GM12875 (cell line): ENCODE results near the gene FREM1.

Experiments
- H3K4me3 ChIP-seq: one replicate; pipeline ENCODE4 v1.5.1; 2011; ENCODE audit warnings: low read depth, low read length, control low read depth
- TF ChIP-seq, protein P1 (sequence below): IDR thresholded peaks from 2 replicates; pipeline ENCODE4 v1.5.1; 2011; ENCODE audit warnings: low read depth, mild to moderate bottlenecking, control low read depth, inconsistent platforms, low read length, moderate library complexity, borderline replicate concordance; ENCODE audit not compliant: insufficient read depth

The FREM1 gene

GRCh38 chr9:14906644-14907359 lies 3.4 kb downstream of the FREM1 start:
- TF ChIP-seq, protein P1, sequence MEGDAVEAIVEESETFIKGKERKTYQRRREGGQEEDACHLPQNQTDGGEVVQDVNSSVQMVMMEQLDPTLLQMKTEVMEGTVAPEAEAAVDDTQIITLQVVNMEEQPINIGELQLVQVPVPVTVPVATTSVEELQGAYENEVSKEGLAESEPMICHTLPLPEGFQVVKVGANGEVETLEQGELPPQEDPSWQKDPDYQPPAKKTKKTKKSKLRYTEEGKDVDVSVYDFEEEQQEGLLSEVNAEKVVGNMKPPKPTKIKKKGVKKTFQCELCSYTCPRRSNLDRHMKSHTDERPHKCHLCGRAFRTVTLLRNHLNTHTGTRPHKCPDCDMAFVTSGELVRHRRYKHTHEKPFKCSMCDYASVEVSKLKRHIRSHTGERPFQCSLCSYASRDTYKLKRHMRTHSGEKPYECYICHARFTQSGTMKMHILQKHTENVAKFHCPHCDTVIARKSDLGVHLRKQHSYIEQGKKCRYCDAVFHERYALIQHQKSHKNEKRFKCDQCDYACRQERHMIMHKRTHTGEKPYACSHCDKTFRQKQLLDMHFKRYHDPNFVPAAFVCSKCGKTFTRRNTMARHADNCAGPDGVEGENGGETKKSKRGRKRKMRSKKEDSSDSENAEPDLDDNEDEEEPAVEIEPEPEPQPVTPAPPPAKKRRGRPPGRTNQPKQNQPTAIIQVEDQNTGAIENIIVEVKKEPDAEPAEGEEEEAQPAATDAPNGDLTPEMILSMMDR = no peak
- no peak overlapping the region for H3K4me3 ChIP-seq

DNA sequence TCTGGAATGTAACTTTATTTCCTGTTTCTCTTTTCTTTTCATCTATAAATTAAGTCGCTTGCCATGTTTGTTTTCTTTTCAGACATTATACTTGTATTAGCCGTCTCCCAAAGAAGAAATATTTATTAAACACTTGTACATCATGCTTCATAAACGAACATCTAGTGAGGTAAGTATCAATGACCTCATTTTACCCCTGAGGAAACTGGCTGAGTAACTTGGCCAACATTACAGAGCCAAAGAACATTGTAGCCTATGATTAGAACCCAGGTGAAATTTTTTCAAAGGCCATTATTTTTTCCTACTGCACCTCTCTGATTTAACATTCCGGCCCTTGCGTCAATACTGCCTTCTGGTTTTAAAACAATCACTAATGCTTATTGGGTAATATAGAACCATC lies 4.2 kb downstream of the FREM1 start:
- no peak overlapping the region for H3K4me3 ChIP-seq
- TF ChIP-seq, protein P1 = no peak

DNA sequence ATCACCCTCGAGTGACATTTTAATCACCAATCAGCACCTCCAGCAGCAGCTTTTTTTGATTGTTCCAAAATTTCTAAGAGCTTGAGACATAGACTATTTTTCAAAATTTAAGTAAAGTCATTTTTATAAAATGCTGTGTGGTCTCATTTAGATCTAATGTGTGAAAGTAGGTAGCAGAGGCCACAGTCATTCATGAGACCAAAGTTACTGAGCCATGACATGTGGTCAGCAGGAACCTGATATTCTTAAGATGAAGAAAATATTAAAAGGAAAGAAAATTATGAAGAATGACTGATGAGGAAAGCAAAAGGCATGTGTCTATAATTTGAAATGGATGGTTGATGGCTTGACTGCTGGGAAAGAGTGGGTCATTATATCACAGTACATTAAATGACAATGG lies 7.2 kb downstream of the FREM1 start:
- TF ChIP-seq, protein P1 = no peak
- H3K4me3 ChIP-seq = no peak overlapping the region

DNA sequence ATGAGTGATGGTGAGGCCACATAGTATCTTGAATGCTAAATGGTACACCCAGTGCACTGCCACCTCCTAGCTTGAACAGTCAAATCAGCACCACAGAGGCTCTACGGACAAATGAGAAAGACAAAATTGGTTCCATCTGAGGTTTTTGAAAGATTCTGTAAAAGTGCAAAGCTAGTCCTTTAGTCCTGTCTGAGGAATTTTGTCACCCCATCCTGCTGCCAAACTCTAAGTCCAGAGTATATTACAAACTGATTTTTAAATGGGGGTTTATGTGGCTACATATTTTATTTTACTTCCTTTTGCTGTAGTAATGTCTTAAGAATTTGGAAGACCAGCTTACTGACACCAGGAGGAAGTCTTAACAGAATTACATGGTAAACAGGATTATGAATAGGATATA lies 7.7 kb downstream of the FREM1 start:
- TF ChIP-seq, protein P1 = no peak
- H3K4me3 ChIP-seq = no peak overlapping the region

- TF ChIP-seq, protein P1 = no peak
- no peak overlapping the region for H3K4me3 ChIP-seq
These were observed 10.4 kb downstream of the FREM1 start for GRCh38 chr9:14899815-14900193.

- TF ChIP-seq, protein P1 = no peak
- H3K4me3 ChIP-seq = no peak overlapping the region
These were observed 11.0 kb downstream of the FREM1 start for GRCh38 chr9:14899042-14899814.

GRCh38 chr9:14895806-14896205 lies 14.4 kb downstream of the FREM1 start:
- TF ChIP-seq, protein P1 = no peak
- no peak overlapping the region for H3K4me3 ChIP-seq
